ENCODE results near the gene CACFD1.

The CACFD1 gene

GRCh38 chr9:133516256-133516960 is 56.6 kb downstream of the CACFD1 start:
- DNase-seq (ENCODE audit: low read depth, low spot score), result no peak

GRCh38 chr9:133516961-133517350 is 57.2 kb downstream of the CACFD1 start:
- no peak for DNase-seq (ENCODE audit: low read depth, low spot score)

GRCh38 chr9:133517711-133518110 is 57.9 kb downstream of the CACFD1 start:
- DNase-seq (ENCODE audit: low read depth, low spot score), result no peak

- no peak for DNase-seq (ENCODE audit: low read depth, low spot score)
Measured at GRCh38 chr9:133518200-133518599, 58.4 kb downstream of the CACFD1 start.

GRCh38 chr9:133518706-133519449 is 59.1 kb downstream of the CACFD1 start:
- no peak for DNase-seq (ENCODE audit: low read depth, low spot score)

- no peak for DNase-seq (ENCODE audit: low read depth, low spot score)
Measured at GRCh38 chr9:133519693-133520092, 59.9 kb downstream of the CACFD1 start.

- DNase-seq (ENCODE audit: low read depth, low spot score), result no peak
Measured at GRCh38 chr9:133520121-133520835, 60.5 kb downstream of the CACFD1 start.

Measured in brain pericyte (primary cell).